T47D (cell line): Measurements from ENCODE around the gene TOB1.

Experiments
- DNase-seq, 2 experiments: peaks; one replicate each; pipeline versions ENCODE4 v3.0.0 to v3.0.0-alpha.2; 2011 to 2012; ENCODE audit warnings: low read depth in 1 of 2, low spot score in 1 of 2
- JUND ChIP-seq: IDR thresholded peaks from 2 replicates; pipeline ENCODE4 v1.6.1; 2012; ENCODE audit warnings: low read depth
- in situ Hi-C: cut with HindIII; loops from 2 replicates; pipeline ENCODE4 v1.10.0; 2016; ENCODE audit warnings: low sequenced_read_pairs, low pct_unique_long_range_greater_than_20kb

Gene TOB1

GRCh38 chr17:50866261-50866949 is at the start of gene TOB1:
Gene TOB1, minus strand, starts transcription at chr17:50866354. Its CDS starts 2,337 bp downstream, at chr17:50864017.
- in situ Hi-C loops = no loop called here
- TF ChIP-seq JUND = no peak

GRCh38 chr17:50914505-50915063 is 48.4 kb upstream of the TOB1 start:
- in situ Hi-C loops = no loop called here
- no peak for TF ChIP-seq JUND
- DNase-seq = no peak

More at GRCh38 chr17:50866261-50866949, at the start of gene TOB1:
- DNase-seq = peak; percentile 81 to 100

DNA sequence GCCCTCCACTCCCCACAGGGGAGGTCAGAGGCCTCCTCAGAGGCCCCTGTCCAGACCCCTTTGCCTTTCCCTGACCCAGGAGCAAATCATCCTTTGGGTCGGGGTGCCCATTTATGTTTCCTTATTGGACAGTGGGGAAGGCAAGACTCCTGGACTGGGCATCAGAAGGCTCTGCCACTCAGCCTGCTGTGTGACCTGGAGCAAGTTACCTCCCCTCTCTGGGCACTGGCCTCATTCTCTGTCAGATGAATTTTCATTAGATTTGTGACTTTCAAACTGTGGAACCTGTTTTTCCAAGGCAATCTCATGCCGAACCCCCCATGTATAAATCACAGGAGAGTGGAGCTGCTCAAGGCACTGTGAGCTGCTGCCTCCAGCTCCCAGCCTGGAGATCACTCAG is 47.0 kb upstream of the TOB1 start:
- no peak for TF ChIP-seq JUND
- in situ Hi-C loops = no loop called here
- DNase-seq = no peak

DNA sequence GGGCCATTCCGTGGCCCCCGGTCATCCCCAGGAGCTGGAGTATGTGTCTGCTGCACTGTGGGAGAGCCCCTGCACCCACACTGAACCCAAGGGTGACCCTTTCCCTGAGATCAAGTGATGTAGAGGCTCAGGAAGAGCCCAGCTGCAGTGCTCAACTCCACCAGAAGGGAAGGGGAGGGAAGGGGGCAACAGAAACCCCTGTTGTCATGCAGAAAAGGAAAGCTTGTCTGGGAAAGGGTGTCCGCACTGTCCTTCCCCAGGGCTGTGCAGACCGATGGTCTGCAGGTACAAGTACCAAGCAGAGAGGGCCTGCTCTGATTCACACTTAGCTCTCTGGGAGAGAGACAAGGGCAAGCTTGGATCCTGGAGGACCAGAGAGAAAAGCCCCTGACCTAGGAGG is 45.7 kb upstream of the TOB1 start:
- no peak for TF ChIP-seq JUND
- no peak for DNase-seq
- in situ Hi-C loops = no loop called here

GRCh38 chr17:50911450-50911849 is 45.3 kb upstream of the TOB1 start:
- in situ Hi-C loops = no loop called here
- DNase-seq = no peak
- no peak for TF ChIP-seq JUND

DNA sequence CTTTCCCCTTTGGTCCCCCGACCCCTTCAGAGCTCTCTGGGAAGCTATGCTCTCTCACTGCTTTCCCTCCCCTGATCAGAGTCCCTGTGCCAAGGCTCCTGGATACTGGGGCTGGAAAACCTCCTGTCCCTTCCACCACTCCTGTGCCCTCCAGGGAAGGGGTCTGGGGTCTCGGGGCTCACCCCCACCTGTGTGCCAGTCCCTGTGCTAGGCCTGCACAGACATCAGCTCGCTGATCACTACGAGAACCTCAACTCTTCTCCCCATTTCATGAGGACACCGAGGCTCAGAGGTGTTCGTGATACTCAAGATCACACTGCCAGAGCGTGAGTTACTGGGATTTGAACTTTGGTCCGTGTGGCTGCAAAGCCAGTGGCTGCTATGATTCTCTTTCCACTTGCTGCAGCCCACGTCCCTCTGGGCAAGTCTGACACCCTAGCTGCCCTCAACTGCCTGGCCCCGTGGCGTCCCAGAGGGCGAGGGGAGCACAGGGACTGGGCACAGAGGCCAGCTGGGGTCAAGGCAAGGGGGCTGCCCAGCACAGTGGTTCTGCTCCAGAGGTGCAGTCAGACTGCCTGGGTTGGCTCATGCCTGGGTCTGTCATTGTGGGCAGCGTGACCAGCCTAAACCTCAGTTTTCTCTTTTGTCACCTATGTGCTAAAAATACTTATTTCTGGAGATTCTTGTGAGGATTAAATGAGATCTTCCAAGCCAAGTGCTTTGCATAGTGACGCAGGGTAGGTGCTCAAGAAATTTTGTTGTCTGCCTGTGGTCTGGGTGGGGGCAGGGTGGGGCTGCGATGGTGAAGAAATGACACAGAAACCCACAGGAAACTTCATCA is 43.8 kb upstream of the TOB1 start:
- in situ Hi-C loops = no loop called here
- no peak for DNase-seq
- no peak for TF ChIP-seq JUND

- TF ChIP-seq JUND = no peak
- DNase-seq = peak in 1 of 2 experiments; percentile 93
- in situ Hi-C loops = no loop called here
Measured at GRCh38 chr17:50908860-50909764, 43.0 kb upstream of the TOB1 start.

DNA sequence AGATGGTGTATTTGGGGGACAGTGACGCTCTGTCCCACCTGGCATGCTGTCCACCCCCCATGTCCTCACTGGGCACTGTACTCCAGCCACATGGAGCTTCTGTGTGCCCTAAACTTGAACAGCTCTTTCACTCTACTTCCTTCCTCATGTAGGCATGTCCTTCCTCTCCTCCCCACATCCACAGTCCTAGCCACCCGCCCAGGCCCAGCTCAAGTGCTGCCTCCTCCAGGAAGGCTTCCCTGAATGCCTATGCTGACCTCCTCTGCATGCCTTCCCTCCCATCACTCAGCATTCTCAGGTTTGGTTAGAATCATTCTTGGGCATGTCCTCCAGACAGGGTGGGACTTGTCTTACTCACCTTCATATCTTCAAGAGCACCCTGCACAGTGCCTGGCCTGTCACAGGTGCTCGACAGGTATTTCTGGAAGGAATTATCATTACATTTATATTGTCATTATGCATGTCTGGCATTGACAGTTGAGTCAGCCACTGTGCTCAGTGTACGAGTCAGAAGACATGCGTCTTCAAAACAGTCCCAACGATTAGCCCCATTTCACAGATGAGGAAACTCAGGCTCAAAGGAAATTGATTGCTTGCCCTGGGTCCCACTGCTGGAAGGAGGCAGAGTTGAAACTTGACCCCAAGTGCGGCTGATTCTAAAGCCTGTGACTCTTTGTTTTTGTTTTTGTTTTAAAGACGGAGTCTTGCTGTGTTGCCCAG is 42.1 kb upstream of the TOB1 start:
- no peak for TF ChIP-seq JUND
- DNase-seq = no peak
- in situ Hi-C loops = no loop called here

- no peak for DNase-seq
- in situ Hi-C loops = no loop called here
- TF ChIP-seq JUND = no peak
Measured at GRCh38 chr17:50906443-50906842, 40.3 kb upstream of the TOB1 start.

GRCh38 chr17:50905460-50905803 is 39.3 kb upstream of the TOB1 start:
- TF ChIP-seq JUND = no peak
- in situ Hi-C loops = no loop called here
- DNase-seq = peak in 1 of 2 experiments; percentile 52

DNA sequence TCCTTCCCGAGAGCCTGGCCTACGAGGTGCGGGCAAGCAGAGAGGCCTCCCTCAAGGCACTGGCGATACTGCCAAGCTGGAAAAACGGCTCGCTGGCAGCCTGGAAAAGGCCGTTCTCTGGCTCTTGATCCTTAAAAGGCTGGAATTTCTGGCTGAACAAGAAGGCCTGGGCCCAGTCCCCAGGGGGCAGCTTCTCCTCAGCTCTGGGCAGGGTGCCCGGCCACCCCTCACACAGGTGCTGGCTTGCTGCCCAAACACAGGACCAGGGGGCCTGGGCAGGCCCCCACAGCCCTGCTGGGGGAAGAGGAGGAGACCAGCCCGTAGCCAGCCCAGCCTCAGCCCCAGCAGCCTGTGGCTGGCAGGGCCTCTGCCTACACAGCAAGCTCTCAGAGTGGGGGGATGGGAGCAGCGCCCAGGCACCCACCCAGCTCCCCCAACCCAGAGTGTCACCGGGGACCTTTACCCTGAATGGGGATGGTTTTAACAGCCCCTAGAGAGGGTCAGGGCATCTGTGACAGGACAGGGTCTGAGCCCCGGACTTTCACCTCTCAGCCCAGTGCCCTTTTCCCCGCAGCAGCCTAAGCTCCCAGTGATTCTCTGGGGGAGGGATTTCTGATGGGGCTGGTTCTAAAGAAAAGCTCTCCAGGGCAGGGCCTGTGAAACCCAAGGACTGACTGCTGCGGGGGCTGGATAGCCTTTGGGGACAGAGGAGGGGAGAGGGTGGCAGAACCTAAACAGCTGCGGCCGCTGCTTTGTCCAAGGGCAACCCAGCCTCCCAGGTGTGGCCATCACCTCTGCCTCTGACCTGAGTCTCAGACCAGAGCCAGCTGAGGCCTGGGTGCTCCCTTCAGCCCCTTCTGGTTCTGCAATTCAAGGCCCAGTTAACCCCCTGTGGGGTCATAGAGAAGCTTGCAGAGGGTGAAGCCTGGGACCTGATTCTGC is 38.6 kb upstream of the TOB1 start:
- in situ Hi-C loops = no loop called here
- DNase-seq = peak in 1 of 2 experiments; percentile 98
- peak; percentile 86 for TF ChIP-seq JUND
